ENCODE data around the gene CERK. TPM values are rescaled to one million over a fixed set of nuclear protein-coding genes. Genes with fewer than 3 reads are reported as not detected.

CERK gene
- total and polyA plus RNA-seq, 8 donors, result 25.0 to 44.0 (median 40.4) TPM

GRCh38 chr22:46665751-46666280 lies 72.2 kb downstream of the CERK start:
- Histone ChIP-seq H3K9me3 (no peaks in the 10 kb centered on the region), H3K4me3 (no peak overlapping the region), H3K27me3 (no peaks in the 10 kb centered on the region), H3K36me3 (peaks cover 0 to 86% of the 10 kb centered on the region in 2 donors), H3K27ac (no peak overlapping the region), H3K4me1 (peaks cover 0 to 4% of the 10 kb centered on the region in 2 donors)
- peak in 1 of 4 donors; percentile 62 for DNase-seq
- ATAC-seq, result no peak
- intact Hi-C loops (cut with DNase I), result no loop called here
- no peak for TF ChIP-seq CTCF (IDR thresholded peaks at IDR 0.05)

- DNase-seq (peak in 1 of 4 donors; percentile 66), ATAC-seq (no peak)
- Histone ChIP-seq H3K27me3 (no peaks in the 10 kb centered on the region), H3K9me3 (no peaks in the 10 kb centered on the region), H3K4me3 (no peak overlapping the region), H3K36me3 (peaks cover 0 to 81% of the 10 kb centered on the region in 2 donors), H3K4me1 (peaks cover 0 to 9% of the 10 kb centered on the region in 2 donors), H3K27ac (no peak overlapping the region)
- intact Hi-C loops (cut with DNase I), result no loop called here
- TF ChIP-seq CTCF (IDR thresholded peaks at IDR 0.05), result no peak
Observed at GRCh38 chr22:46665151-46665695, 72.8 kb downstream of the CERK start.

GRCh38 chr22:46664301-46664855 lies 73.7 kb downstream of the CERK start:
- H3K36me3 ChIP-seq, result peaks cover 0 to 74% of the 10 kb centered on the region in 2 donors
- intact Hi-C loops (cut with DNase I), result no loop called here
- no peak for ATAC-seq

GRCh38 chr22:46663436-46664100 lies 74.5 kb downstream of the CERK start:
- Histone ChIP-seq H3K36me3 (peaks cover 0 to 70% of the 10 kb centered on the region in 2 donors), H3K4me3 (no peak overlapping the region), H3K27me3 (no peaks in the 10 kb centered on the region), H3K9me3 (no peaks in the 10 kb centered on the region), H3K27ac (no peak overlapping the region), H3K4me1 (peaks cover 0 to 9% of the 10 kb centered on the region in 2 donors)
- DNase-seq, result peak in 1 of 4 donors; percentile 62
- TF ChIP-seq CTCF (IDR thresholded peaks at IDR 0.05), result no peak
- intact Hi-C loops (cut with DNase I), result no loop called here
- no peak for ATAC-seq

More at GRCh38 chr22:46664301-46664855, 73.7 kb downstream of the CERK start:
- Histone ChIP-seq H3K27me3 (no peaks in the 10 kb centered on the region), H3K9me3 (no peaks in the 10 kb centered on the region), H3K4me3 (no peak overlapping the region), H3K4me1 (peaks cover 0 to 9% of the 10 kb centered on the region in 2 donors), H3K27ac (no peak overlapping the region)
- DNase-seq, result peak in 1 of 4 donors; percentile 50
- TF ChIP-seq CTCF (IDR thresholded peaks at IDR 0.05), result no peak

- Histone ChIP-seq H3K9me3 (no peaks in the 10 kb centered on the region), H3K36me3 (peaks cover 0 to 69% of the 10 kb centered on the region in 2 donors), H3K27ac (no peak overlapping the region), H3K27me3 (no peaks in the 10 kb centered on the region), H3K4me3 (no peak overlapping the region), H3K4me1 (peaks cover 0 to 9% of the 10 kb centered on the region in 2 donors)
- DNase-seq (no peak), ATAC-seq (no peak)
- no peak for TF ChIP-seq CTCF (IDR thresholded peaks at IDR 0.05)
- intact Hi-C loops (cut with DNase I), result no loop called here
Observed at GRCh38 chr22:46663001-46663400, 75.1 kb downstream of the CERK start.
